Measurements from ENCODE around the gene DOLK.
"Not testable (repeated sequence)": the region's sequence is repeated elsewhere in the genome, so short reads cannot be mapped to it uniquely, and the experiment has no call there.

The DOLK gene

GRCh38 chr9:128947527-128948301, at the start of gene DOLK, which contains the start of gene NUP188:
DOLK (minus strand) TSS chr9:128947603; CDS start chr9:128947303, 300 bp downstream.
NUP188 (plus strand) TSS chr9:128947699; CDS start chr9:128947720, 21 bp downstream.
- peak; percentile 54 for DNase-seq

DNA sequence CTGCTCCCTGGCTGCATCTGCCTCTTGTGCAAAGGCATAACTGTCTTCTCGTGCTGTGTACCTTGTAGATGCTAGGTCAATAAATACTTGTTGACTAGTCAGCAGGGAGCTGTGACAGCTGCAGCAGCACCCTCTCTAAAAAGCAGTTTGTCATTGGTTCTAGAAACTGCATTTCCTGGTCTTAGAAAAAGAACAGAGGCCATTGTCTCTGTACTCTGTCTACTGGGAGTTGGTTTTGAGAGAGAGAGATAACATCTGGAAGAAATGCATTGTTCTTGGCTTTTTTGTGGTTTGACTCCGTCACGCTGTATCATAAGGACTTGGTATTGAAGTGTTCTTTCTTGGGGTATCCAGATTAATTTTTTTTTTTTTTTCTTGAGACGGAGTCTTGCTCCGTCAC, 48.4 kb upstream of the DOLK start:
- DNase-seq: no peak

- DNase-seq: no peak
Measured at GRCh38 chr9:128992995-128993394, 45.6 kb upstream of the DOLK start.

GRCh38 chr9:128987805-128988204, 40.4 kb upstream of the DOLK start:
- no peak for DNase-seq

- no peak for DNase-seq
Measured at GRCh38 chr9:128986671-128987070, 39.3 kb upstream of the DOLK start.

GRCh38 chr9:128983536-128983935, 36.1 kb upstream of the DOLK start:
- DNase-seq: no peak

GRCh38 chr9:128979111-128979510, 31.7 kb upstream of the DOLK start:
- no peak for DNase-seq

DNA sequence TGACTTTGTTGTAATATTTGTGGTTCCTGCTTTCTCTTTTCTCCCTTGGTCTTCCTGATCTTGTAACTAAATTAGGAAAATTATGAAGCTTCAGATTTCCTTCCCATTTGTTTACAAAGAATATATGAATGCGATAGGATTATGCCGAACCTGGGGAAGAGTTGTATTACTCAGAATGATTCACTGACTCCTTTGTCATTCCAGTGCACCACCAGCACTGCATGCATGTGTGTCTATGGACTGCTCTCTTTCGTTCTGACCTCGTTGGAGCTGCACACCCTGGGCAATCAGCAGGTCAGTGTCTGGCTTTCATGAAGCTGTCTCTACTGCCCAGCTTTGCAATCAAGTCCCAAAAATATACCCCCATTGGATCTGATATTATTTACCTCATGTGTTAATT, 25.6 kb upstream of the DOLK start:
- no peak for DNase-seq

DNA sequence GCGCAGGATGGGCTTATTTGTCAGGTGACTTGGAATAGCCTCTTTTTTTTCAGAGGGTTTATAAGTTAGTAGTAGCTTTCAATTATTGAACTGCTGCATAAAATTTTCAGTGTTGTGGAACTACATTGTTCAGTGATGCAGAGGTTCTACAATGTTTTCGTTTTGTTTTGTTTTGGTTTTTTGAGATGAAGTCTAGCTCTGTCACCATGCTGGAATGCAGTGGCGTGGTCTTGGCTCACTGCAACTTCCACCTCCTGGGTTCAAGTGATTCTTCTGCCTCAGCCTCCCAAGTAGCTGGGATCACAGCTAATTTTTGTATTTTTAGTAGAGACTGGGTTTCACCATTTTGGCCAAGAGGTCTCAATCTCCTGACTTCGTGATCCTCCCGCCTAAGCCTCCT, 22.1 kb upstream of the DOLK start:
- no peak for DNase-seq

DNA sequence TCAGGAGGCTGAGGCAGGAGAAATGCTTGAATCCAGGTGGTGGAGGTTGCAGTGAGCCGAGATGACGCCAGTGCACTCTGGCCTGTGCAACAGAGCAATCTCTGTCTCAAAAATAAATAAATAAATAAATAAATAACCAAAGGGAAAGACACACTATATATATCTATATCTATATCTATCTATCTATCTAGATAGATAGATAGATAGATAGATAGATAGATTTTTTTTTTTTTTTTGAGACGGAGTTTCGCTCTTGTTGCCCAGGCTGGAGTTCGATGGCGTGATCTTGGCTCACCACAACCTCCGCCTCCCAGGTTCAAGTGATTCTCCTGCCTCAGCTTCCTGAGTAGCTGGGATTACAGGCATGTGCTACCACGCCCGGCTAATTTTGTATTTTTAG, 14.0 kb upstream of the DOLK start:
- DNase-seq: not testable (repeated sequence)

GRCh38 chr9:128947277-128947526, 201 bp downstream of the DOLK start:
- DNase-seq: no peak

- no peak for DNase-seq
Measured at GRCh38 chr9:128946571-128947276, 679 bp downstream of the DOLK start.

GRCh38 chr9:128945798-128946501, 1.5 kb downstream of the DOLK start:
- DNase-seq: no peak

GRCh38 chr9:128944966-128945365, 2.4 kb downstream of the DOLK start:
- DNase-seq: not testable (repeated sequence)

DNA sequence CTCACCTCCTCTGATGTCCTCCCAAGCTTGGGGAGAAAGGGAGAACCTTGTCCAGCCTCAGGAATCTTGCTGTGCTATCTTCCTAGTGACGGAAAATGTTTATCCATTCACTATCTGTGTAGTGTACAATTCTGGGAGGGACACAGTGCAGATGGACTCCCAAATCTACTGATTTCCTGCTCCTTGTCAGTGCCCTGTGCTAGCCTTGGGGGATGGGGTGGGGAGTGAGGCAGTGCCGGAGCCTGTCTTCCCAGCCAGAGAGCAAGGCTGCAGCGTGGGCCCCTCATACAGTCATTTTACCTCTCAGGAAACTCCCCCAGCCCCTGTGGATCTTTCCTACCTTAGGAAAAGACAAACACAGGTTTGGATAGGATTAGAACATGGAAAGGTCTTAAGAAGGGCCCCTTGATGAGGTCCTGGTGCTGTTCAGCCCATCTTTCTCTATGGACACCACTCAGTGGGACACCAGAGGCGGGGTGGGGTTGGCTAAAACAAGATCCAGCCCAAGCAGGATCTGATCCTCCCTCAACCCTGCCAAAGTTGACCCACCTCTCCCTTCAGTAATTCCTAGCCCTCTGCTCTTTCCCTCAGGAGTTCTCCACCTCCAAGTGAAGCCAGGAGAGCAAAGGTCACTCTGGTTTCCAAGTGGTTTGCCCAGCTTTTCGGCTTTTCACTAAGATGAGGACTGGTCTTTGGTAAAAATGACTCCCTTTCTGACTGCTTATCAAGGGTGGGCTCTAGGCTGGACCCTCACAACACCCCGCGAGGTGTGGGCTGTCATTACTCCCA, 3.4 kb downstream of the DOLK start:
- no peak for DNase-seq

DNA sequence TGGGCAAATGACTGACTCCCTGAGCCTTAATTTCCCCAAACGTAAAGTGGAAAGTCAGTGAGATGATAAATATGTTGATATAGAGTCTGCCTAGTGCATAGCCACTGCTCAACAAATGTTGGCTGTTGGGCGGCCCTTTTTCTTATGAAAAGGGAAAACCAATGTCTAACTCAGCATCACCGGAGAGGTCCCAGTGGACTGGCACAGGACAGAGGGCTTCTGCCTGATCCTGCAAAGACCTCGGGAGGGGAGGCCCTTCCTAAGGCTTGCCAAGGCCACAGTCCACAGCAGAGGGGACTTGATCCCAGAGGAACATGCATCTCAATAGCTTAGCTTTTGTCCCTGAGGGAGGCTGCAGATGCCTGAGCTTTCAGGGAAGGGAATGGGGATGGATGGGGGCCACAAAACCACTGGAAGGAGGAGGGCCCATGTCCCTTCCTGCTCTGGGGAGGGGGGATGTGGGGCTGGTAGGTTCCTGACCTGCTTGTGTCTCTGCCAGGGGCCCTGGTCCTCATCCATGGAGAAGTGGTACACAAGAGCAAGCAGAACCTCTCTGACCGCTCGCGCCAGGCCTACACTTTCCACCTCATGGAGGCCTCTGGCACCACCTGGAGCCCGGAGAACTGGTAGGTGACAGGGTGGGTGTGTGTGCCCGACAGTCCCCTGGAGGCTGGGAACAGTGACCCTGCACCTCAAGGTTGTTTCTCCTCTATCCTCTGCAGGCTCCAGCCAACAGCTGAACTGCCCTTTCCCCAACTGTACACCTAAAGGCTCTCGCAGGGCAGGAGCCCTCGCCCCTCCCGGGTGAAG, 6.3 kb downstream of the DOLK start:
- DNase-seq: no peak

- DNase-seq: no peak
Measured at GRCh38 chr9:128940271-128940921, 7.0 kb downstream of the DOLK start.

GRCh38 chr9:128937310-128938165, 9.9 kb downstream of the DOLK start:
- DNase-seq: no peak

- DNase-seq: no peak
Measured at GRCh38 chr9:128936171-128936865, 11.1 kb downstream of the DOLK start.

- no peak for DNase-seq
Measured at GRCh38 chr9:128933731-128934130, 13.7 kb downstream of the DOLK start.
